Left forelimb (tissue), 1 donor: Measurements from ENCODE around the gene SHE.

ENCODE experiments used
- DNase-seq: peaks from one replicate; pipeline ENCODE4 v3.0.0-alpha.2; 2018; ENCODE audit warnings: low spot score

The SHE gene

GRCh38 chr1:154445040-154445472, 57.2 kb downstream of the SHE start:
- no peak for DNase-seq

GRCh38 chr1:154443274-154444013, 58.8 kb downstream of the SHE start:
- no peak for DNase-seq

- DNase-seq, result no peak
These were observed 60.0 kb downstream of the SHE start for GRCh38 chr1:154442006-154442740.

GRCh38 chr1:154441241-154441888, 60.8 kb downstream of the SHE start:
- no peak for DNase-seq

- no peak for DNase-seq
These were observed 62.0 kb downstream of the SHE start for GRCh38 chr1:154440036-154440804.

- DNase-seq, result no peak
These were observed 65.8 kb downstream of the SHE start for GRCh38 chr1:154436433-154436832.

GRCh38 chr1:154435599-154436200, 66.5 kb downstream of the SHE start:
- DNase-seq, result no peak

GRCh38 chr1:154434346-154435085, 67.7 kb downstream of the SHE start:
- no peak for DNase-seq

GRCh38 chr1:154433161-154433764, 68.9 kb downstream of the SHE start:
- no peak for DNase-seq

GRCh38 chr1:154431586-154432373, 70.4 kb downstream of the SHE start:
- no peak for DNase-seq

GRCh38 chr1:154430903-154431302, 71.3 kb downstream of the SHE start:
- DNase-seq, result no peak

GRCh38 chr1:154429841-154430611, 72.2 kb downstream of the SHE start:
- no peak for DNase-seq
